Activated CD4-positive, CD25-positive, alpha-beta regulatory T cell treated with anti-CD3 and anti-CD28 coated beads, Interleukin-2, amount 50 U/mL, for 72 hours (primary cell): ENCODE data around the gene ST6GALNAC6.
"Not testable (repeated sequence)": the region's sequence is repeated elsewhere in the genome, so short reads cannot be mapped to it uniquely, and the experiment has no call there.

Experiments used
- DNase-seq: peaks from one replicate; pipeline ENCODE4 v3.0.0; 2021

Gene ST6GALNAC6

DNA sequence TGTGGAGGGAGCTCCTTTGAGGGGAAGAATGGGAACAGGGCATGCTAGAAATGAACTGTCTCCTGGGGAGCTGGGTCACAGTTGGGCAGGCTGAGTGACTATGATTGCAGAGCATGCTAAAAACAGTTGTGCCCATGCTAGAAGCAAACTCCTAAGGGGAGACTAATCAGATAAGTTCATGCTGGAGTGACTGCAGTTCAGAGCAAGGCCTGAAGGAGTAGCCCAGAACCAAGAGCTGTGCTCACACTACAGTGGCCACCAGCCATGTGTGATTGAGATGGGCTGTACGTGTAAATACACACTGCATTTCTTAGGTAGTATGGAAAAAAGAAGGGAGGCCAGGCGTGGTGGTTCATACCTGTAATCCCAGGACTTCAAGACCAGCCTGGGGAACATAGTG lies 11.6 kb downstream of the ST6GALNAC6 start:
- DNase-seq: no peak

DNA sequence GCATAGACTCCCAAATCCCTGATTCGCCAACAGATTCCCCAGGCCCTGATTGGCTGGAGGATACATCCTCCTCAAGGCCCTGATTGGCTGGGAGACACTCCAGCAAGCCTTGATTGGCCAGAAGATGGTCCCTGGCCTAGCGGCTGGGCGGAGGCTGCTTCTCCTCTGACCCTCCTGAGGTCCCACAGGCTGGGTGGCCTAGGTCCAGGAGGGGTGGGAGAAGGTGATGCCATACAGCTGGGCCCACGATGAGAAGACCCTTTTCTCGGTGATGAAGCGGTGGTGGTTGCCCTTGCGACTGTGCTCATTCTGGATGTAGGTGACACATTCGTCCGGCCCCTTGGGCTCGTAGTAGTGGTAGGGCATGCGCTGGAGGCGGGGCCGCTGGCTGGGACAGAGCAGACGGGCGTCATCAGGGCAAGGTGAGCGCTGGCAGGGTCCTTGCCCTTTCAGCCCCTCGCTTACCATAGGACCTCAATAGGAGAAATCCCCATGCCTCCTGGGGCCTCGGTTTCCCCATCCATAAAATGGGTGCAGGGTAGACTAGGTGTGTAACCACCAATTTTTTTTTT lies 12.9 kb downstream of the ST6GALNAC6 start:
- no peak for DNase-seq

DNA sequence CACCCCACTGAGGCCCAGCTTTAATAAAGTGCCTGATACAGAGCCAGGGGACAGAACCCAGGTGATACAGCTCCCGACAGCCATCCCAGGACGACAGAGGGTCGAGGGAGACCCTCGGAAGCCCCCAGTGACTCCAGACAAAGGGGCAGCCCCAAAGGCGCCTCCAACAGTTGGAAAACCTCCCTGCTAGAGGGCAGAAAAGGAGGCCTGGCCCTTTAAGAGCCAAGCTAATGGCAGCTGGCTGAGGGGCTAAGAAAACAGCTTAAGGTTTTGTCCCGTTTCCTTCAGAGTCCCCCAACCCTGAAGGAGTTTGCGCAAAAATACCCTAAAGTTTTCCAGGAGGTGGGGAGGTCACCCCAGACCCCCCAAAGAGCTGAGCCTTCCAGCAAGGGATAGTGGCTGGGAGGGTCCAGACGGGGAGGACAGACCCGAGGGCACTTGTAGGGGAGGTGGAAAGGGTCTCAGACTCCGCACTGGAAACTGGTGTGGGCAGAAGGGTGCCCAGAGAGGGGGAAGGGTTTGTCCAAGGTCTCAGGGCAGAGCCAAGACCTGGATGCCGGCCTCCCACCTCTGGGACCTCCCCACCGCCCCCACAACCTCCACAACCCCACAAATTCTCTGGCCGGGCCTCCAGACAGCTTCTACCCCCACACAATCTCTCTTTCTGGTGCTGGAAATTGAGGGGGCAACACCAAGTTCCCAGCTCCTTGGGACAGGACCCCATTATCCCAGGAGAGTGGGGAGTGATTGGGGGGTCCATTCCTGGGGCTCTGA lies 13.7 kb downstream of the ST6GALNAC6 start:
- no peak for DNase-seq

GRCh38 chr9:127884976-127885490 lies 14.4 kb downstream of the ST6GALNAC6 start:
- no peak for DNase-seq

GRCh38 chr9:127884427-127884911 lies 14.9 kb downstream of the ST6GALNAC6 start:
- DNase-seq: no peak

- DNase-seq: no peak
Observed at GRCh38 chr9:127883959-127884358, 15.4 kb downstream of the ST6GALNAC6 start.

DNA sequence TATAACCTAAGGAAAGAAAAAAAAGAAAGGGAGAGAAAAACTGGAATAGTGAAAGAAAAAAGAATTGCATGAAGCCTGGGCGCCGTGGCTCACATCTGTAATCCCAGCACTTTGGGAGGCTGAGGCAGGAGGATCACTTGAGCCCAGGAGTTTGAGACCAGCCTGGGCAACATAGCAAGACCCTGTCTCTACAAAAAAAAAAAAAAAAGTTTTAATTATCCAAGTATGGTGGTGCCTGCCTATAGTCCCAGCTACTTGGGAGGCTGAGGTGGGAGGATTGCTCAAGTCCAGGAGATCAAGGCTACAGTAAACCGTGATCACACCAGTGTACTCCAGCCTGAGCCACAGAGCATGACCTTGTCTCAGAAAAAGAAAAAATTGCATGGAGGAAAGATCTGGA lies 17.7 kb downstream of the ST6GALNAC6 start:
- DNase-seq: not testable (repeated sequence)

DNA sequence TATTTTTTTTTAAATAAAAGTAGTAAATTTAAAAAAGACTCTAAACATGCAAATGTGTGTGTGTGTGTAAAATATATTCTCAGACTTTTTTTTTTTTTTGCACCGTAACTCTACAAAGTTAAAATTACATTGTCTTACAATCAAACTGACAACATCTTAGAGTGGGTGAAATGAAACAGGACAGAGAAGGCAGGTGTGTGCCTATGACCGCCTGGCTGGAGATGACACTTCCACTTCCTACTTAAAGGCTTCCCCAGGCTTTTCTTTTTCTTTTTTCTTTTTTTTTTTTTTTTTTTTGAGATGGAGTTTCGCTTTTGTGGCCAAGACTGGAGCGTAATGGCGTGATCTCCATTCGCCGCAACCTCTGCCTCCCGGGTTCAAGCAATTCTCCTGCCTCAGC lies 19.3 kb downstream of the ST6GALNAC6 start:
- no peak for DNase-seq

GRCh38 chr9:127878652-127879390 lies 20.6 kb downstream of the ST6GALNAC6 start:
- no peak for DNase-seq

DNA sequence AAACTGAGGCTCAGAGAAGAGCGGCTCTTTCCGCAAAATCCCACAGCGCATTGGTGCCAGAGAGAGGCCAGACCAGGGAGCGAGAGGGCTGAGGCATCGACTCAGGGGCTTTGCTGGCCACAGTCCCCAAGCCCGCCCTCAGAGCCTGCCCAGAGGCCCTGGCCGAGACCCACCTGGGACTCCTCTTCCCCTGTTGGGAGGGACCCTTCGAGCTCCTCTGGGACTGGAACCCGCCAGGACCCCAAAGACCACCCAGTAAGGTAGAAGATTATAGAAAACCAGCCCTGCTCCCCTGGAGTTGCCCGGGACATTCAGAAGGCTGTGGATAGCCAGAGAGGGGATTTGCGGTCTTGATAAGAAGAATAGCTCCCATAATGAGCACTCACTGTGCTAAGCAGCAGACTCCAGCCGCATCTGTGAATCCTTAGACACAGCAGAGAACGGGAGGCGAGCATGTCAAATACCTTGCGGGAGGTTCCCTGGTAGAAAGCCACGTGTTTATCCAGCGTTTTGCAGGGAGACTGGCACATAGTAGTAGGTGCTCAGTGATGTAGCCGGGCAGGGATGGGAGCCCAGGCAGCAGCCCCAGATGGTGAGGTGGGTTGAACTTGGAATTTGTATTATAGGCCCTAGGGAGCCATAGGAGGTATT lies 21.3 kb downstream of the ST6GALNAC6 start:
- no peak for DNase-seq

DNA sequence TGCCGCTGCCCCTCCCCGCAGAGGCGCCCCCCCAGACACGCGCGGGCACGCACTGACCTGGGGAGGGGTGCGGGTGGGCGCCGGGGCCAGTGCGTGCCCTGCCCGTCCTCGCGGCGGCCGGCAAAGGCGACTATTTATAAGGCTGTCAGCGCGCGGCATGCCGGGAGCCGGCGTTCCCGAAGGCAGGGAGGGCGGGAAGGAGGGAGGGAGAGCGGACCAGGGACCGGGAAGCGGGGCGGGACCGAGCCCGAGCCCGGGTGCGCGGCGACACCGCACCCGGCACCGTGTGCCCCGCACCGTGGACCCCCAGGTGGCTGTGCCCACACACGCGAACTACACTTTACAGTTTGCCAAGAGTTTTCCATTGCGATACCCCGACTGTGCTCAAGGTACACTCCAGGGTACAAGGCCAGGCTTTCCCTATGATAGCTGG lies 21.8 kb downstream of the ST6GALNAC6 start, which contains the start of gene AK1:
TSS of gene AK1 (minus strand) at position 110 of the 433 bp plus-strand sequence. CDS start 3,058 bp downstream, outside the sequence.
- DNase-seq: no peak

DNA sequence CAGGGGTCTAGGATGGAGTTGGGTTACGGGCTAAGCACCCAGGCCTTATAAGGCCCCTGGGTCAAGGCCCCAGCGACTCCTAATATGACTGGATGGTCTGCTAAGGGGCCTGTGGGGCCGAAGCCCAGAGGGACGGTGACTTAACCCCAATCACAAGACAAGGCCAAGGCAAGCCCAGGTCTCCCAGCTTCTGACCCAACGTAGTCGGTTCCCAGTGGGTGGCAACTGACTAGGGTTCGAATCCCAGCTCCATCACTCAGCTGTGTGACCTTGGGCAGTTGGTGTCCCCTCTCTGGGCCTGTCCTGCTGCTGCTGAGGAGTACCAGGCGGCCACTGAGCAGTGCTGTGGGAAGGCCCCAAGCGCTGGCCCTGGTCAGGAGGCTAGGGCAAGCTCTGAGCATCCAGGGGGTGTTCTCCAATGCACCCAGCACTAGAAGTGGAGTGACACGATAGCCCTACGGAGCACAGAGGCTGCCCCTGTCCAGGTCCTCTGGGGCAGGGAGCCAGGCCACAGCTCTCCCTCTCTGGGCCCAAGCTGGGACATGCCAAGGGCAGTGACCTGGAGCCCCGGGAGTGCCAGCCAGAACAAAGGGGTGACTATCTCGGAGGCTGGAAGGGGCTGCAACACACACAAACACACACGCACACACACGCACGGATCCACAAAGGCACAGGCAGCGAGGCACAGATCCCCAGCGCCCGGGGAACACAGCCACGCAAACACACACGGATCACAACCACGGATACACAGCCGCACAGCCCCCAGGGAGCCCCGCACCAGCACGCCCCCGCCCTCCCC lies 22.4 kb downstream of the ST6GALNAC6 start:
- DNase-seq: no peak

DNA sequence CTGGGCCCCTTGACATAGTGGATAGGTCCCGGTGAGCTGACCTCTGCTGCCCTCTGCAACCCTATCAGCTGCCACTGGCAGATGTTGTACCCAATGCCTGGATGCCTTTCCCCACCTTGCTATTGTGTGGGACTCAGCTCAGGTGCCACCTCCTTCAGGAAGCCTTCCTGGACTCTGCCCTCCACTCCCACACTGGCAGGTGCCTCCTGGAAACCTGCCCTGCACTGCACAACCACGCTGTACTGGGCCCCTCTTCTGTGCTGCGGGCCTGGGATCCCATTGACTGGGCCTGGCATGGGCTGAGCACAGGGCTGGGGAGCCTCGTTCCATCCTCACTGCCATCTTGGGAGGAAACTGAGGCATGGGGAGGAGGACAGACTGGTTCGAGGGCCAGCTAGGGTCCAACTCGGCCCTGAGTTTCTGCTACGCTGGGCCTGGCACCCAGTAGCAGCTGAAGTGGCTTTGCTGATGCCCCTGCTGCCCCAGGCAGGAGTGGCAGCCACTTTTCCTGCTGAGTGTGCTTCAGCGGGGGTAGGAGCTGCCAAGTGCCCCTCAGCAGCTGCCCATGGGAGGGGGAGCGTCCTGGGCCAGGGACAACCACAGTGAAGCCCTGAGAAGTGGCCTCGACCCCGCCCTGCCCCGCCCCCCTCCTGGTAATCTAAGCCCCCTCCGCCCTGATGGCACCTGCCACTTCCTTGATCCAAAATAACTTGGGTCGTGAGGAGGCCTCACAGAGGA lies 23.2 kb downstream of the ST6GALNAC6 start:
- DNase-seq: no peak

GRCh38 chr9:127875306-127875966 lies 24.0 kb downstream of the ST6GALNAC6 start:
- DNase-seq: no peak

DNA sequence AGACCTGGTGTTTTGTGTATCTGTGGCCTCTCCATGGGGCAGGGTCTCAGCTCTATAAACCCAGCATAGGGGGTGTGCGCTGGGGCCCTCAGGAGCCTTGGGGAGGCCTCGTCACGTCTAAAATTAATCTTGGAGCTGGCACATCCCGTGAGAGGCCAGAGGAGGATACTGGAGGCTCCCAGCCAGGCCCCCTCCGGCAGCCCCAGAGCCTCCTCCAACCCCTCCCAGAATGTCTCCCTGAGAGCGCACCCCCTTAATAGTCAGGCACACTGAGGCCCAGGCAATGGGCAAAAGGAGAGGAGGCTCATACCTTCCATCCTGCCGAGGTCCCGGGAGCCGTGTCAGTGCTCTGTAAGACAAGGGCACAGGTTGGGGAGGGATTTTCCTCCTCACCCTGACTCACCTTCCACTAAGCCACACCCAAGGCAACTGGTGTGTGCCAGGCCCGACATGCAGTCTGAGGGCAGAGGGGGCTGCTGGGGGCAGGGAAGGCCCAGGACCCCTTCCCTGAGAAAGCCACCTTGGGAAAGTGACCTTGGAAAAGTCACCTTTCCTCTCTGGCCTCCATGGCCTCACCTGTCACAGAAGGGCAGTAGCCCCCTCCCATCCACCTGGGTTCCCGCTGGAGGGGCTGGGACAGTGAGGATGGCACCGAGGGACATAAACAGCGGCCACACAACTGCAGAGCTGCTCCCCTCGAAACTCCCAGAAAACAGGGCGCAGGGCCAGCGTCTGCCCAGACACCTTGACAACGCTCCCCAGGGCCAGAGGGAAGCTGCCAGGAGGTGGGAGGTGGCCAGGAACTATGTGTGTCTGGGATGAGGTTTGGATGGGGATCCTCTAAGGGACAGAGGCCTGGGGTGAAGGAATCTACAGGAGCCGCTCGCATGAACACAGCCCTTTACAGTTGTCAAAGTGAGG lies 24.8 kb downstream of the ST6GALNAC6 start:
- no peak for DNase-seq

DNA sequence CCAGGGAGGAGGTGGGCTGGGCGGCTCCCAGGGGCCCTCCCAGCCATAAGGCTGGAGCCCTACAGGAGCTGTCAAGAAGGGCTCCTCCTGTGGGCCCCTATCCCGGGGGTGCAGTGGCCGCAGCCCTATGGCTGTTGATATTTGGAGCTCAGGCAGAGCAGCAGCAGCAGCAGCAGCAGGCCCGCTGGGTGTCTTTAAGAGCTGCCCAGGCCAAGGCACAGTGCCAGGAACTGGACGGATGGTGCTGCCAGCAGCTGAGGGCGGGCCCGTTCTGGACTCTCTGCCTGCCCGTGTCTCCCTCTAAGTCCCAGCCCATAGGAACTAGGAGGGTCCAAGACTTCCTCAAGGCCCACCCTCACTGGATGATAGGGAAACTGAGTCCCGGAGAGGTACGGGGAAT lies 25.5 kb downstream of the ST6GALNAC6 start:
- no peak for DNase-seq

- no peak for DNase-seq
Observed at GRCh38 chr9:127873223-127873691, 26.1 kb downstream of the ST6GALNAC6 start.

DNA sequence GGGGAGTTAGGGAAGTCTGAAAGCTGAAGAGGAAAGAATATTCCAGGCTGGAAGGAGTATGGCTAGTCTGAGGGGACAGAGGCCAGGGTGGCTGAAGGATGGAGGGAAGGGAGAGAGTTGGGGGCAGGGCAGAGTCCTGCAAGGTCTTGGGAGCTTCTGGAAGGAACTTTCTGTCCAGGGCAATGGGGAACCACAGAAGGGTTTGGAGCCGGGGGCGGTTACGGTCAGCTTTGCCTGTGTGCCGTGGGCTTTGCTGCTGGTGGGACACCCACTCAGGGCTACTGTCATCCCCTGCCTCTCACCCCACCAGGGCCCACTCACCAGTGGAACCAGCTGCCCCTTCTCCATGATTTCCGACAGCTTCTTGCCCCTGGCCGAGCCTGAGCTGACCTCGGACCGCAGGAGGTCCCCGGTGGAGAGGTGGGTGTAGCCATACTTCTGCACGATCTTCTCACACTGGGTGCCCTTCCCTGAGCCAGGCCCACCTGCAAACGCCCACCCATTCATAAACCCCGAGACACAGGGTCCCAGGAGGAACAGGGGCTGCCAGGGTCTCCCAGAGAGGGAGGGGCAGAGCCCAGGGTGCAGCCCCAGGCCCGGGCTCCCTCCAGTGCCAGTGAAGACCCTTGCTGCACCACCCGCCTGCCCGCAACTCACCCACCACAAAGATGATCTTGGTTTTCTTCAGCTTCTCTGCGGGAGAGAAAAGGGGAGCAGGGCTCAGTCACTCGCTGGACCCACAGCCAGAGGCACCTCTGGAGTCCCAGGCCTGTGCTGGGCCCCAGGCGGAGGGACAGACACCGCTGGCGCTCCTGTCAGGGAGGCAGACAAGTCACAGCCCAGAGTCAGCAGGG lies 26.8 kb downstream of the ST6GALNAC6 start:
- no peak for DNase-seq
